ENCODE data around the gene NDUFB8. TPM values are rescaled to one million over a fixed set of nuclear protein-coding genes. Genes with fewer than 3 reads are reported as not detected.

Gene NDUFB8
- total RNA-seq, 1 donor: 98.9 TPM

DNA sequence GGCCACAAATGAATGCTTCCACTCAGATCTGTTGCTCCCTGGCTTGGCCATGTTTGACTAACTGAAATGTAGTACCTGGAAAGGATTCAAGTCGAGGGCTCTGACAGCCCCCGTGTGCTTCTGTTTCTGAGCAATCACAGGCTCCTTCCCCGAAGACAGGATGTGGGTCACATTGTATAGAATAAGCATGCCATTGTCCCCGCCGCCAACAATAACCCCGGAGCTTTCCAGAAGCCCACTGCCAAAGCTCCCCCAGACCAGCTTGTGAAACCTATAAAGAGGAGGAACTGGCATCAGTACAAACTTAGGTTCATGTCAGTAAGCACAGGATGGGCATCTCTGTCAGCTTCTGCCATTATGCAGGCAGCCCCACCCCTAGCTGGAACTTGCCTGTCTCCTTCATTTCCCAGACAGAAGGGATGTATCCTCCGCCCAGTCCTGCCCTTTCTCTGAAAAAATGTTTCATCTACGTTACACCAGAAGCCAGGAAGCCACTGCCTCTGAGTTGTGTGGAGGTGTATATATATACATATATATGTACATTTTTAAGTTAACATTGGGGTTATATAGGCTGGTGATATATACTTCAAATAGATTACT, 20.3 kb downstream of the NDUFB8 start:
- no peak for DNase-seq (ENCODE audit: low read depth)

DNA sequence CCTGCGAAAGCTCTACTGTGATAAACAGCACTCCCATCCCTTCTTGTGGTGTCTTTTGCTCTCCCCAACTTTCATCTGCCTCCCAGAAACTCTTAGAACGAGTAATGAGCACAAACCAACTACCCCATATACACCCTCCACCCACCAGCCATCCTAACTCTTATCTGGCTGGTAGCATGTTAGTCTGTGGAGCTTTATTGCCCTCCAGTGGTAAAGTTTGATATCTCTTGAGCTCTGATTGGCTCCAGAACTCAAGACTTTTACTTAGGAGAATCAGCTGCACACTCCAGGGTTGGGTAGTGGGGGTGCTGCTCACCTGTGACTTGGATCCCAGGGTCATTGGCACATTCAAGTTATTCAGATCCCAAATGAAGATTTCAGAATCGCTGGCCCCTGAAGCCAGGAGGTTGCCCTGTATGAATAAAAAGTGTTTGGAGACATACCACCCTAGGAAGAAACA, 20.9 kb downstream of the NDUFB8 start:
- peak; percentile 70 for DNase-seq (ENCODE audit: low read depth)
- TF ChIP-seq, protein P1, sequence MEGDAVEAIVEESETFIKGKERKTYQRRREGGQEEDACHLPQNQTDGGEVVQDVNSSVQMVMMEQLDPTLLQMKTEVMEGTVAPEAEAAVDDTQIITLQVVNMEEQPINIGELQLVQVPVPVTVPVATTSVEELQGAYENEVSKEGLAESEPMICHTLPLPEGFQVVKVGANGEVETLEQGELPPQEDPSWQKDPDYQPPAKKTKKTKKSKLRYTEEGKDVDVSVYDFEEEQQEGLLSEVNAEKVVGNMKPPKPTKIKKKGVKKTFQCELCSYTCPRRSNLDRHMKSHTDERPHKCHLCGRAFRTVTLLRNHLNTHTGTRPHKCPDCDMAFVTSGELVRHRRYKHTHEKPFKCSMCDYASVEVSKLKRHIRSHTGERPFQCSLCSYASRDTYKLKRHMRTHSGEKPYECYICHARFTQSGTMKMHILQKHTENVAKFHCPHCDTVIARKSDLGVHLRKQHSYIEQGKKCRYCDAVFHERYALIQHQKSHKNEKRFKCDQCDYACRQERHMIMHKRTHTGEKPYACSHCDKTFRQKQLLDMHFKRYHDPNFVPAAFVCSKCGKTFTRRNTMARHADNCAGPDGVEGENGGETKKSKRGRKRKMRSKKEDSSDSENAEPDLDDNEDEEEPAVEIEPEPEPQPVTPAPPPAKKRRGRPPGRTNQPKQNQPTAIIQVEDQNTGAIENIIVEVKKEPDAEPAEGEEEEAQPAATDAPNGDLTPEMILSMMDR (IDR thresholded peaks at IDR 0.05; ENCODE audit: insufficient read depth, low read length): peak; percentile 70

More for the DNA sequence above, 20.3 kb downstream of the NDUFB8 start:
- no peak overlapping the region for H3K4me3 ChIP-seq (ENCODE audit: low read depth, low read length)
- TF ChIP-seq, protein P1 (IDR thresholded peaks at IDR 0.05; ENCODE audit: insufficient read depth, low read length): no peak

DNA sequence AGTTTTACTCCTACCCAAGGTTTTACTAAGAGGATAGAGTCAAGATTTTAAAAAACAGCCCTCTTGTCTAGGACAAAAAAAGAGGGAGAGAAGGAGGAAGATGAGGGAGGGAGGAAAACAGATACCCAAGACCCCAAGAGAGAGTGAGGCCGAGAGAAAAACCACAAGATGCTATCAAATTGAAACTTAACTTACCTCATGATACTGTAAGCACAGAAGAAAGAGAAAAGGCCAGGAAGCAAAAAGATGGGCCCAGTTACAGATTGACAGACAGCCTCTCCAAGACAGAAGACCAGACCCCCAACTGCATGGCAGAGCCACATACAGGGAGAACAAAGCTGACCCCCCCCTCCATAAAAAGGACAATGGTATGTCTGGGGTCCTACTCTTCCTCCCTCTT, 21.4 kb downstream of the NDUFB8 start:
- no peak for DNase-seq (ENCODE audit: low read depth)
- no peak overlapping the region for H3K4me3 ChIP-seq (ENCODE audit: low read depth, low read length)
- TF ChIP-seq, protein P1 (IDR thresholded peaks at IDR 0.05; ENCODE audit: insufficient read depth, low read length): no peak

More for the DNA sequence above, 20.9 kb downstream of the NDUFB8 start:
- H3K4me3 ChIP-seq (ENCODE audit: low read depth, low read length): no peak overlapping the region

DNA sequence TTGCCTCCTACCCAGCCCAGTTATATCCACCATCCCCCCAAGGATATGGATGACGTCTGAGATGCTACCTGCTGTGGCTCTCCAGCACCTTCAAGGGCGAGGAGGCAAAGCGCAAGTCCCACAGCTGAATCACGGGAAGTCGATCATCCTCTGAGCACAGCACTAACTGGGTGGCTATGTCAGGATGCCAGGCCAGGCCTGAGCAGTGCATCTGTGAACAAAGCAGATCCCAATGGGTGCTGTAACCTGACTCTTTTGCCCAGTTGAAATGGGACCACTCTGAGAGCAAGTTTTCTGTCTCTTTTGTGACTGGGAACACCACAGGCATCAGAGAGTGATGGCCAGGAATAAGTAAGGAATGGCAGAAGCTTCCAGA, 22.3 kb downstream of the NDUFB8 start:
- DNase-seq (ENCODE audit: low read depth): no peak
- no peak overlapping the region for H3K4me3 ChIP-seq (ENCODE audit: low read depth, low read length)
- TF ChIP-seq, protein P1 (IDR thresholded peaks at IDR 0.05; ENCODE audit: insufficient read depth, low read length): no peak

DNA sequence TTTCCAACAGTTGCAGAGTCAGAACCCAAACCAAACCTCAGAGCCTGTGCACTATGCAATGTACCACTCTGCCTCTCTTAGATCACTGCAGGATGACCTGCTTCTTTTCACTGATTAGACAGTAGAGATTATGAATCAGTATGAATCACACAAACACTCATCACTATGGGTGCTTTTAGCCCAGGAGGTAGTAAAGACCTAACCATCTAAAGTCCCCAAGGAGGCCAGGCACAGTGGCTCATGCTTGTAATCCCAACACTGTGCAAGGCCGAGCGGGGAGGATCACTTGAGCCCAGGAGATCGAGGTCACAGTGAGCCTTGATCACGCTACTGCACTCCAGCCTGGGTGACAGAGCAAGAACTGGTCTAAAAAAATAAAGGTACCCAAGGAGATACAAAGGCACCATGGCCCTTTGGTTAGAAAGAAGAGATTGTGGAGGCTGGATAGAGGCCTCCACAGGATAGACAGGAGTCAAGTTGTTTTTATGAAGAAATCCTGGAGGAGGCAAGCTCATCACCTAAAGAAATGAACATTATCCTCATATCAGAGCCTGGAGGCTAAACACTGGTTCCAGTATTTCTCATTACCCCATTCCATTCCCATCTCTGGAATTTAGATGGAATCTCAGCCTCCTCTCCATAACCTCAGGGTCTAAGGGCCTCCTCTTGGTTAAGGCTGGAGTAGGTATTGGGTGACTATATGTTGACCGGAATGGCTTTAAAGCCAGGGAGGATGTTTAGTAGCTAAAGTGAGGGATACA, 22.9 kb downstream of the NDUFB8 start:
- TF ChIP-seq, protein P1 (IDR thresholded peaks at IDR 0.05; ENCODE audit: insufficient read depth, low read length): no peak
- no peak overlapping the region for H3K4me3 ChIP-seq (ENCODE audit: low read depth, low read length)
- peak; percentile 49 for DNase-seq (ENCODE audit: low read depth)

DNA sequence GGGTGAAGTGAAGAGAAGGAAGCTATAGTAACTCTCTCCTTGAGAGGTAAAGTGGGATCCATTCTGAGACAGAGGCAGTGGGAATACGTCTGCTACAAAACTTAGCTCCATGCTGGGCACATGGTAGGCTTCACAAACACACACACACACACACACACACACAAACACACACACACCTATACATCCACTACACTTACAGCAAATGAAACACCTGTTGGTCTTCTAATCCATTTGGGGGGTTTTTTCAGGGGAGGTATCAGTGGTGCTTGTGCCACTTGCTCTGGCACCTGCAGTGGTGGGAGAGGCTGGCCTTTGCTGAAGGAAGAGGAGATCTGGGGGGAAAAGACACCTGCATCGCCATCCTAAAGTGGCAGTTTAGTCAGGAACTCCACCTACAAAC, 24.5 kb downstream of the NDUFB8 start:
- DNase-seq (ENCODE audit: low read depth): no peak
- H3K4me3 ChIP-seq (ENCODE audit: low read depth, low read length): no peak overlapping the region
- TF ChIP-seq, protein P1 (IDR thresholded peaks at IDR 0.05; ENCODE audit: insufficient read depth, low read length): no peak

Data from fibroblast of the aortic adventitia (primary cell).